WERI-Rb-1 (cell line): ENCODE data around the gene TBC1D10A.

Experiments used
- DNase-seq: peaks from one replicate; pipeline ENCODE4 v3.0.0-alpha.2; 2020
- H3K27ac ChIP-seq: fragments of 250-450 bp; sonication (Bioruptor Pico); 2 replicates; pipeline ENCODE4 v1.5.1; 2020; ENCODE audit warnings: mild to moderate bottlenecking, moderate library complexity
- H3K27me3 ChIP-seq: fragments of 250-450 bp; sonication (Bioruptor Pico); 2 replicates; pipeline ENCODE4 v1.5.1; 2021; ENCODE audit warnings: mild to moderate bottlenecking, low read depth, moderate library complexity; ENCODE audit not compliant: insufficient read depth, severe bottlenecking
- H3K36me3 ChIP-seq: fragments of 250-450 bp; sonication (Bioruptor Pico); 2 replicates; pipeline ENCODE4 v1.5.1; 2020; ENCODE audit warnings: mild to moderate bottlenecking, moderate library complexity
- H3K4me3 ChIP-seq: 2 replicates; pipeline ENCODE4 v1.5.1; 2011; ENCODE audit warnings: low read depth, mild to moderate bottlenecking, control low read depth, low read length
- H3K9me3 ChIP-seq: fragments of 250-450 bp; sonication (Bioruptor Pico); 2 replicates; pipeline ENCODE4 v1.5.1; 2021; ENCODE audit warnings: mild to moderate bottlenecking, moderate library complexity; ENCODE audit not compliant: severe bottlenecking
- TF ChIP-seq, protein P1 (sequence below): IDR thresholded peaks from 2 replicates; pipeline ENCODE4 v1.5.1; 2011; ENCODE audit warnings: low read depth, mild to moderate bottlenecking, control low read depth, inconsistent platforms, low read length

TBC1D10A gene

DNA sequence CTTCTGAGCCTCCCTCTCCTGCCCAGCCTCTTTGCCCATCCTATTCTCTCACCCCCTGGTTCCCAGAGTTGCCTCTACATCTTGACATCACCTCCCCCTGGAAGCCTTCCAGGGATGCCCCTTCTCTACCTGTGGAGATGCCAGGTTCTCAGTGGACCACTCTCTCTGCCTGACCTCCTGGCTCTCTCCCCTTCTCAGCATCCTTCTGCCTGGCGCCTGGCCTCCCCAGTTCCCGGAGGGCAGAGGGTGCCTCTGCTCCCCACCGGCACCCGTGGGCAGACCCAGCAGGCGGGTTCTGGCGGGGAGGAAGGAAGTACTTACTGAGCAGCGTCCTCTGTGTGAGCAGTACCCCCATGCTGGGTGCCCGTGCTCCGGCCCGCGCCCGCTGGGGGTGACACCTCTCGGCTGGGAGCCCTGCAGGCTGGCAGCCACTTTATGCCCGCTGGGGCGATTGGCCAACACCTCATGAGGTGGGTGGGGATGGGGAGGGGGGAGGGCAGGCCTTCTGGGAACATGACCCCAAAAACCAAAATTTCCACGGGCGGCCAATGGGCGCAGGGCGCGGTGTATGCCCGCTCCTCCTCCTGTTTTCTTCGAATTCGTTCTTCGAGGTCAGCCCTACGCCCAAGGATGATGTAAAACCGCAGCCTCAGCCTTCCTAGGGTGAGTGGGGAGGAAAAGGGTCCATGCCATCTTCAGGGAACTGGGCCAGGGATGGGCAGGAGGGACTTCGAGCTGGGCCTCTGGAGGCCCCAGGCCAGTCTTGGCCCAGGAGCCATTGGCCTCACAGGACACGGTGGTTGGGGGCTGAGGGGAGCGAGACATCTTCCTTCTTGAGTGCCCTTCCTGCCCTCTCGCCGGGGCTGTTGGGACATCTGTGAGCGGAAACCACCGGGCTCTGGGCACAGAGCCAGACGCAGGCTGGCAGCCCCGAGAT, 60.0 kb downstream of the TBC1D10A start, which contains the start of gene OSM:
Gene OSM (minus strand): TSS at position 407 of the 937 bp plus-strand sequence. CDS start 52 bp downstream, at position 355.
- Histone ChIP-seq H3K4me3 (no peak within 1 kb of the TSS), H3K9me3 (no peaks in the 10 kb centered on the region), H3K27ac (no peak within 1 kb of the TSS), H3K36me3 (no peaks in the 10 kb centered on the region), H3K27me3 (no peaks in the 10 kb centered on the region)
- no peak for DNase-seq
- TF ChIP-seq, protein P1, sequence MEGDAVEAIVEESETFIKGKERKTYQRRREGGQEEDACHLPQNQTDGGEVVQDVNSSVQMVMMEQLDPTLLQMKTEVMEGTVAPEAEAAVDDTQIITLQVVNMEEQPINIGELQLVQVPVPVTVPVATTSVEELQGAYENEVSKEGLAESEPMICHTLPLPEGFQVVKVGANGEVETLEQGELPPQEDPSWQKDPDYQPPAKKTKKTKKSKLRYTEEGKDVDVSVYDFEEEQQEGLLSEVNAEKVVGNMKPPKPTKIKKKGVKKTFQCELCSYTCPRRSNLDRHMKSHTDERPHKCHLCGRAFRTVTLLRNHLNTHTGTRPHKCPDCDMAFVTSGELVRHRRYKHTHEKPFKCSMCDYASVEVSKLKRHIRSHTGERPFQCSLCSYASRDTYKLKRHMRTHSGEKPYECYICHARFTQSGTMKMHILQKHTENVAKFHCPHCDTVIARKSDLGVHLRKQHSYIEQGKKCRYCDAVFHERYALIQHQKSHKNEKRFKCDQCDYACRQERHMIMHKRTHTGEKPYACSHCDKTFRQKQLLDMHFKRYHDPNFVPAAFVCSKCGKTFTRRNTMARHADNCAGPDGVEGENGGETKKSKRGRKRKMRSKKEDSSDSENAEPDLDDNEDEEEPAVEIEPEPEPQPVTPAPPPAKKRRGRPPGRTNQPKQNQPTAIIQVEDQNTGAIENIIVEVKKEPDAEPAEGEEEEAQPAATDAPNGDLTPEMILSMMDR = no peak

DNA sequence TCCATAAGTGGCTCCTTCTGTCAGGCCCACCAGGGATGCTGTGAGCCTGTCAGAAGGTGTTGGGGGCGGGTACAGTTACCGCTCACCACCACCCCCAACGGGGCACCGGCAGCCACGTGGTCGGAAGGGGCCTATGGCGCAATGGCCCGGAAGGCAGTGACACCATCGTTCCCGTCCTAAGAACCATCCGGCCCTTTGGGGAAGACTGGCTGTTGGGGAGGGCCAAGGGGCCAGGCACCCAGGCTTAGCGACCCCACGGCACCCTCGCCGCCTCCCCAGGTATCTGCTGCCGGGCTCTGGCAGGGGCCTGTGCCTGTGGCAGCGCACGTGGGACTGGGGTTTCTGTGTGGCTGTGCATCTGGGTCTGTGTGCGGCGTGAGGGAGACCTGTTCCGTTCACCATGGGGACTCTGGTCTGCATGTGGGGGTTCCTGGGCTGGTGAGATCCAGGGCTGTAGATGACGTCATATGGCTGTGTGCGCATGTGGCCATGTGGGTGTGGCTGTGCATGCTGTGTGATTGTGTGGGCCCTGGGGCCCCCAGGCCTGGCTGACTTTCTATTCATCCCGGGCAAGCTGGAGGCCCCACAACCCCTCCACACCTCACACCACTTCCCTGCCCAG, 60.8 kb downstream of the TBC1D10A start:
- TF ChIP-seq, protein P1 = no peak
- no peak overlapping the region for H3K27ac ChIP-seq
- H3K36me3 ChIP-seq = no peaks in the 10 kb centered on the region
- no peaks in the 10 kb centered on the region for H3K9me3 ChIP-seq
- DNase-seq = no peak
- no peak overlapping the region for H3K4me3 ChIP-seq
- no peaks in the 10 kb centered on the region for H3K27me3 ChIP-seq

DNA sequence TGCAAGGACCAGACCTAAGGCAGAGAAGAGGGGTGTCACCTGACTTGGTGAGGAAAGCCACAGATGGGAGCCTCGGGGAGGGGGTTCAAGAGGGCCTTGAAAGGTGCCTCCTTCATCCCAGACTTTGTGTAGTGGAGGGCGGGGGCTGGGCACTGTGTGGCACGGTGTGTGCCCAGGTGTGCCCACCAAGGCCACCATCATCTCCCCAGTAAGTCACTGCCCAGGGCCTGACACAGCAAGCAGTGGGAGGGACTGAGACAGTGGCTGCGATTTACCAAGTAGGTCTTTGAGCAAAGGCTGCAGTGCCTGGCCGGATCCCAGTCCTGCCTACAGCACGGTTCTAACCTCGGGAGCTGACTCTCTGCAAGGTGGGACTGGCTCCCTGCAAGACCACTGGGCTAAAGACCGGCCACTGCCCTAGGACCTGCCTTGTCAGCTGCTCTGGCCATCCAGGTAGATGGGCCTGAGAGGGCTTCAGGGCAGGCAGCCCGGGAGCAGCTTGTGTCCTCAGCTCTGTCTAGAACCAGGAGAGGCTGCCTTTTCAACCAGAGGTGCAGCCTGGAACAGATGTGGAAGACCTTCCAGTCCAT, 61.5 kb downstream of the TBC1D10A start:
- Histone ChIP-seq H3K4me3 (no peak overlapping the region), H3K27ac (no peak overlapping the region), H3K36me3 (no peaks in the 10 kb centered on the region), H3K27me3 (no peaks in the 10 kb centered on the region), H3K9me3 (no peaks in the 10 kb centered on the region)
- TF ChIP-seq, protein P1 = no peak
- DNase-seq = no peak

DNA sequence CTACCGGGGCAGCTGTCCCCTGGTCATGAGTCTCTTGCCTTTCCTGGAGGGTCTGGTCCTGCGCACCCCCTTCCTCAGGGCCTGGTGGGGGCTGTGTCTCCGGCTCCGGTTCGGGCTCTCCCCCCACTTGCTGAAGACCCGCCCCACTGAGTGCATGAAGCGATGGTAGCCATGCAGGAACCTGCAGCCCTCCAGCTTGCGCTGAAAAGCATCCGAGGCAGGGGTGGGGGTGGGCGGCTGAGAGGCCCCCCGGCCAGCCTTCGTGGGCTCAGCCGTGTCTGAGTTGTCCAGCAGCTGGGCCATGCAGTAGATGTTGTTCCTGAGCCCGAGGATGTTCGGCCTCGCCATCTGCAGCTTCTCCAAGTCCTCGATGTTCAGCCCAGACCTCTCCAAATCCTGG, 62.9 kb downstream of the TBC1D10A start:
- Histone ChIP-seq H3K27me3 (no peaks in the 10 kb centered on the region), H3K36me3 (no peaks in the 10 kb centered on the region), H3K4me3 (no peak overlapping the region), H3K27ac (no peak overlapping the region), H3K9me3 (no peaks in the 10 kb centered on the region)
- TF ChIP-seq, protein P1 = no peak
- no peak for DNase-seq

DNA sequence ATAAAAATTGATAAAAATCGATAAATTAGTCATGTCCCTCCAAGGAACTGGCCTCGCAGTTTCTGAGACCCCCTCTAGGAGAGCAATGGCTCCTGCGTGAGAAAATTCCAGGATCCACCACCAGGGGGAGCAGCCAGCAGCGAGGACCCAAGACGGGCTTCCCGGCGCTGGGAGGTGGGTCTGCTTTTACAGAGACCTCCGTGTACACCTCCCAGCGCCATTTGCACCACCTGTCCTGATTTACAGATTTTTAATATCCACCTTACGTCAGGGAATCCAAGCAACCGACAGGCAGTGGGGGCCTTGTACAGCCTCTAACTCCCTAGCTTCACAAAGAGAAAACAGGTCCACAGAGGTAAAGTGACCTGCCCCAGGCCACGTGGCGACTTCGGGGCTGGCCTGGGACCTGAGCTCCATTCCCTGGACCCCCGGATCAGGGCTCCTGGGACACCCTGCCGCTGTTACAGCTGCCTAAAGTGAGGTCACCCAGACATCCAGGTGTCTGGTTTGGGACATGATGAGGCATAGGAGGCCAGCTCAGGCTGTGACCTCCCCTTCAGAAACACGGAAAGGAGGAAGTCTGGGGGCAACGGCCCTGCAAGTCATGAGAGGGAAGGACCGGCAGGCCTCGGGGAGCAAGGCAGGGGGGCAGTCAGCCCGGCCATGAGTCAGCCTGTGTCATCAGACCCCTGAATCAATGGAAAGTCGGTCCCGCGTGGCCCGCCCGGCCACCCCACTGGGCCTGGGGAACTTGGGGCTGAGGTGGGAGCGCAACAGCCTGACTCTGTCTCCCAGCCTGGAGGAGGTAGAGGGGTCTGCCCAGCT, 63.6 kb downstream of the TBC1D10A start:
- Histone ChIP-seq H3K36me3 (no peaks in the 10 kb centered on the region), H3K4me3 (no peak overlapping the region), H3K27me3 (no peaks in the 10 kb centered on the region), H3K9me3 (no peaks in the 10 kb centered on the region), H3K27ac (no peak overlapping the region)
- TF ChIP-seq, protein P1 = peak; percentile 79
- peak; percentile 83 for DNase-seq
